Skin epidermis (tissue), 12 donors: ENCODE data around the gene PIGO.

Experiments used
- H3K27ac ChIP-seq, 21 experiments: fragments of 200-600 bp; sonication (generic) in 11 of 21; one replicate each; pipeline ENCODE4 v1.5.0; 2020; ENCODE audit warnings: mild to moderate bottlenecking in 3 of 21, inconsistent platforms in 2 of 21, moderate library complexity in 2 of 21
- H3K4me3 ChIP-seq, 7 experiments: fragments of 200-600 bp; sonication (generic) in 2 of 7; one replicate each; pipeline ENCODE4 v1.5.0; 2020; ENCODE audit warnings: inconsistent platforms in 2 of 7, mild to moderate bottlenecking in 2 of 7, moderate library complexity in 1 of 7

PIGO gene

DNA sequence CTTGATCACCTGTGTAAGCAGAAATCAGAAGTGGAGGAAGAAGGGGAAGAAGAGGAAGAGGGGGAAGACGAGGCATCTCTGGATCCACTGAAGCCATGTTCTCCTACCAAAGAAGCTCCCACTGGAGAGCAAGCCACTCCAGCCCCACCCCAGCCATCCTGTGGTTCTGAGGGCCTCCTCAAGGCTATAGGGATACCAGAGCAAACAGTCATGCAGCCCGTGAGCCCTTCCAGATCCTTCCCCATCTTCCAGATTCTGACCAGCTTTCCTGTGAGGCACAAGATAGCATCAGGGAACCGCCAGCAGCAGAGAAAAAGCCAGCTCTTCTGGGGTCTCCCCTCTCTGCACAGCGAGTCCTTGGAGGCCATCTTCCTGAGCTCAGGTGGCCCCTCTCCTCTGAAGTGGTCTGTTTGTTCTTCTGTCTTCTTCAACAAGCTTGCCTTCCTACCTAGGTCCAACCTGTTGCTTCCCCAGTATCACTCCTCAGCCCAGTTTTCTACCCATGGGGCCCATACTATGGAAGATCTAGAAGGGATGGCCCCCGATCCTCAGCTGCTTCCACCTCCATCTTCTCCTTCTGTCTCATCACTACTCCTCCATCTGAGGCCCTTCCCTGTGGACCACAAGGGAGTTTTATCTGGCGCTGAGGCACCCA lies 53.4 kb downstream of the PIGO start:
- H3K4me3 ChIP-seq = no peak overlapping the region
- H3K27ac ChIP-seq = no peak overlapping the region

DNA sequence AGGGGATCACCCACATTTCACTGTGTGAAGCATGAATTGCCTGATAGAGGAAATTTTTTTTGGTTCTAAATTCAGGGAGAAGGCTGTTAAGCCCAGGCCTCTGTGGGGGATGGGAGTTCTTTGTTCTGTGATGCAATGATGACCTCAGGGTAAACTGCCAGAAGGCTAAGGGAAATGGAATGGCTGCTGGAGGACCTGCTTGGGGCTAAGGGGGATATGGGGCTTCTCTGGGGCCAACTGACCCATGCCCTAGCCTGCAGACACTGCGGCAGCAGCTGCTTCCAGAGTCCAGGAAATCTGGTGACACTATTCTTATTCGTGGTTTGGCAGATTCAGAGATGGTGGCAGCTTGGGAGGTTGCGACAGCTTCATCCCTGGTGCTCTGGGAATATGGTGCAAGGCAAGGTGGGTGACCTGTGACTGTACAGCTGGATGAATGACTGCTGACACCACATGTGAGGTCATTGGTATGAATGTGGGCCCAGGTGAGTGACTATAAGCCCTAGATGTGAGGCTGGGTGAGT lies 54.2 kb downstream of the PIGO start:
- H3K27ac ChIP-seq = no peak overlapping the region
- H3K4me3 ChIP-seq = no peak overlapping the region
